Sigmoid colon (tissue), 4 donors: ENCODE measurements around the gene KLHDC7A.

ENCODE experiments used
- POLR2A ChIP-seq, 2 donors: fragments of 450-650 bp; IDR thresholded peaks; one replicate each; pipeline ENCODE4 v1.6.1; 2016; ENCODE audit warnings: antibody characterized with exemption in 2 of 2, mild to moderate bottlenecking in 2 of 2, moderate library complexity in 2 of 2
- POLR2AphosphoS5 ChIP-seq, 4 donors: sonication (generic); formaldehyde crosslinking; IDR thresholded peaks; one replicate each; pipeline ENCODE4 v1.6.1; 2017; ENCODE audit warnings: antibody characterized with exemption in 4 of 4

DNA sequence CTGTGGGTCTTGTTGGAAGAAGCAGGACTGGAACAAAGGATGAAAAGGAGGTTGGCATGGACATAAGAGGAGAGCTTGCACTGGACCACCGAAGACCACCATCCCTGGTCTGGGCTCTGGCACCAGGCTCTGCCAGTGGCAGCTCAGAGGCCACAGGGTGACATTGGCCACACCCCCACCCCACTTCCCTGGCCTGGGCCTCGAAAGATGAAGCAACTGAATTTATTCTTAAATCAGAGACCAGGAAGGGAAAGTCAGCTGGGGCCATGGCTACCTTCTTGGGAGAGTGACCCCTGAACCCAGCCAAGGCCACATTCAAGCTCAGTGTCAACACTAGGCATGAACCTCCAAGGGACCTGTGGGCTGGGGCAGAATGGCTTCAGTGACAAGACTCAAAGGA, 4.0 kb downstream of the KLHDC7A start:
- no peak for TF ChIP-seq POLR2AphosphoS5 (IDR thresholded peaks at IDR 0.05)
- no peak for TF ChIP-seq POLR2A (IDR thresholded peaks at IDR 0.05)
